HG03571 (cell line): Measurements from ENCODE around the gene PCDHA13.
"Not testable (repeated sequence)": the region's sequence is repeated elsewhere in the genome, so short reads cannot be mapped to it uniquely, and the experiment has no call there.

Experiments
- ATAC-seq: cut with Tn5 transposase; IDR thresholded peaks from one replicate; pipeline ENCODE4 v1.9.1; 2021; ENCODE audit not compliant: unreplicated experiment

PCDHA13 gene

GRCh38 chr5:140868721-140869554 lies 13.0 kb upstream of the PCDHA13 start, which contains the start of gene PCDHA11:
PCDHA11 (plus strand) TSS chr5:140868957; CDS start chr5:140869104, 147 bp downstream.
- no peak for ATAC-seq

- ATAC-seq: no peak
Measured at GRCh38 chr5:140869555-140869886, 12.4 kb upstream of the PCDHA13 start.

GRCh38 chr5:140870221-140871201 lies 11.4 kb upstream of the PCDHA13 start:
- no peak for ATAC-seq

DNA sequence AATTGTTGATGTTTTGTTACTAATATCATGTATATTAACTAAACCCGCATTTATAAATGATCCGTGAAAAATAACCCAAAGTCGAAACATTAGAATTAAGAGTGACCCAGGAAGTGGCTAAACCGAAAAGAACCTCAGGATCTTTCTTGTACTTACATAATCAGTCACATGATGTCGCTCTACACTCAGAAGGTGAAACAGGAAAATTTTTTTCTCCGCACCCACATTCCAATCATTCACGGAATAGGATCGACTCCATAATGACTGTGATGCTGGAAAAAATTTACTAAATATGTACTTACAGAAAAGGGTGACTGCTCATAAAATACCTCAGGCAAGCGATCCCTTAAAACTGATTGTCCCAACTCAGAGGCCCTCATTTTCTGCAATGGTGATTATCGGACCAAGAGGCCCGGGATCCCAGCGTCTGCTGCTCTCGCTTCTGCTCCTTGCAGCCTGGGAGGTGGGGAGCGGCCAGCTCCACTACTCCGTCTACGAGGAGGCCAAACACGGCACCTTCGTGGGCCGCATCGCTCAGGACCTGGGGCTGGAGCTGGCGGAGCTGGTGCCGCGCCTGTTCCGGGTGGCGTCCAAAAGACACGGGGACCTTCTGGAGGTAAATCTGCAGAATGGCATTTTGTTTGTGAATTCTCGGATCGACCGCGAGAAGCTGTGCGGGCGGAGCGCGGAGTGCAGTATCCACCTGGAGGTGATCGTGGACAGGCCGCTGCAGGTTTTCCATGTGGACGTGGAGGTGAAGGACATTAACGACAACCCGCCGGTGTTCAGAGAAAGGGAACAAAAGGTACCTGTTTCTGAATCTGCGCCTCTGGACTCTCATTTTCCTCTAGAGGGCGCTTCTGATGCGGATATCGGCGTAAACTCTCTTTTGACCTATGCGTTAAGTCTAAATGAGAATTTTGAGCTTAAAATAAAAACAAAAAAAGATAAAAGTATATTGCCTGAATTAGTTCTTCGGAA lies 6.5 kb upstream of the PCDHA13 start, which contains the start of gene PCDHA12:
Gene PCDHA12, plus strand, starts transcription at position 224 of the 981 bp plus-strand sequence. Its CDS starts 165 bp downstream, at position 389.
- no peak for ATAC-seq

DNA sequence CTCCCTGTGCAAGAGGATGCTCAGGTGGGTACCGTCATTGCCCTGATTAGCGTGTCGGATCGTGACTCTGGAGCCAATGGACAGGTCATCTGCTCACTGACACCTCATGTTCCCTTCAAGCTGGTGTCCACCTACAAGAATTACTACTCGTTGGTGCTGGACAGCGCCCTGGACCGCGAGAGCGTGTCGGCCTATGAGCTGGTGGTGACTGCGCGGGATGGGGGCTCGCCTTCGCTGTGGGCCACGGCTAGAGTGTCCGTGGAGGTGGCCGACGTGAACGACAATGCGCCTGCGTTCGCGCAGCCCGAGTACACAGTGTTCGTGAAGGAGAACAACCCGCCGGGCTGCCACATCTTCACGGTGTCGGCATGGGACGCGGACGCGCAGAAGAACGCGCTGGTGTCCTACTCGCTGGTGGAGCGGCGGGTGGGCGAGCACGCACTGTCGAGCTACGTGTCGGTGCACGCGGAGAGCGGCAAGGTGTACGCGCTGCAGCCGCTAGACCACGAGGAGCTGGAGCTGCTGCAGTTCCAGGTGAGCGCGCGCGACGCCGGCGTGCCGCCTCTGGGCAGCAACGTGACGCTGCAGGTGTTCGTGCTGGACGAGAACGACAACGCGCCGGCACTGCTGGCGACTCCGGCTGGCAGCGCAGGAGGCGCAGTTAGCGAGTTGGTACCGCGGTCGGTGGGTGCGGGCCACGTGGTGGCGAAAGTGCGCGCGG lies 5.2 kb upstream of the PCDHA13 start:
- ATAC-seq: not testable (repeated sequence)

- ATAC-seq: no peak
Measured at GRCh38 chr5:140877262-140877581, 4.7 kb upstream of the PCDHA13 start.

DNA sequence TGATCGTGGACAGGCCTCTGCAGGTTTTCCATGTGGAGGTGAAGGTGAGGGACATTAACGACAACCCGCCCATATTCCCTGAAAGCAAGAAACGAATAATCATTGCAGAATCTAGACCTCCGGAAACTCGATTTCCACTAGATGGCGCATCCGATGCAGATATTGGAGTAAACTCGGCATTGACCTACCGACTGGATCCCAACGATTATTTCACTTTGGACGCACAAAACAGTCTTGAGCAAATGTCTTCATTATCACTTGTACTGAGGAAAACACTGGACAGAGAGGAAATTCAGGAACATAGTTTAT lies 621 bp downstream of the PCDHA13 start:
- ATAC-seq: no peak

DNA sequence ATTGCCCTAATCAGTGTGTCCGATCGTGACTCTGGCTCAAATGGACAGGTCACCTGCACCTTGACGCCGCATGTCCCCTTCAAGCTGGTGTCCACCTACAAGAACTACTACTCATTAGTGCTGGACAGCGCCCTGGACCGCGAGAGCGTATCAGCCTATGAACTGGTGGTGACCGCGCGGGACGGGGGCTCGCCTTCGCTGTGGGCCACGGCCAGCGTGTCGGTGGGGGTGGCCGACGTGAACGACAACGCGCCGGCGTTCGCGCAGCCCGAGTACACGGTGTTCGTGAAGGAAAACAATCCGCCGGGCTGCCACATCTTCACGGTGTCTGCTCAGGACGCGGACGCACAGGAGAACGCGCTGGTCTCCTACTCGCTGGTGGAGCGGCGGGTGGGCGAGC lies 1.4 kb downstream of the PCDHA13 start:
- ATAC-seq: no peak

DNA sequence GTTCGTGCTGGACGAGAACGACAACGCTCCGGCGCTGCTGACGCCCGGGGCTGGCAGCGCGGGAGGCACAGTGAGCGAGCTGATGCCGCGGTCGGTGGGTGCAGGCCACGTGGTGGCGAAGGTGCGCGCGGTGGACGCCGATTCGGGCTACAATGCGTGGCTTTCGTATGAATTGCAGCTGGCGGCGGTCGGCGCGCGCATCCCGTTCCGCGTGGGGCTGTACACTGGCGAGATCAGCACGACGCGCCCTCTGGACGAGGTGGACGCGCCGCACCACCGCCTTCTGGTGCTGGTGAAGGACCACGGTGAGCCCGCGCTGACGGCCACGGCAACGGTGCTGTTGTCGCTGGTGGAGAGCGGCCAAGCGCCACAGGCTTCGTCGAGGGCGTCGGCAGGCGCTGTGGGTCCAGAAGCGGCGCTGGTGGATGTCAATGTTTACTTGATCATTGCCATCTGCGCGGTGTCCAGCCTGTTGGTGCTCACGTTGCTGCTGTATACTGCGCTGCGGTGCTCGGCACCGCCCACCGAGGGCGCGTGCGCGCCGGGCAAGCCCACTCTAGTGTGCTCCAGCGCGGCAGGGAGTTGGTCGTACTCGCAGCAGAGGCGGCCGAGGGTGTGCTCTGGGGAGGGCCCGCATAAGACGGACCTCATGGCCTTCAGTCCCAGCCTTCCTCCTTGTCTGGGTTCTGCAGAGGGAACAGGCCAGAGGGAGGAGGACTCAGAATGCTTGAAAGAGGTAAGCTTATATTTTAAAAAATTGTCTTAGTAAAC lies 2.2 kb downstream of the PCDHA13 start:
- ATAC-seq: no peak

GRCh38 chr5:140916325-140916724 lies 34.4 kb downstream of the PCDHA13 start:
- ATAC-seq: no peak

DNA sequence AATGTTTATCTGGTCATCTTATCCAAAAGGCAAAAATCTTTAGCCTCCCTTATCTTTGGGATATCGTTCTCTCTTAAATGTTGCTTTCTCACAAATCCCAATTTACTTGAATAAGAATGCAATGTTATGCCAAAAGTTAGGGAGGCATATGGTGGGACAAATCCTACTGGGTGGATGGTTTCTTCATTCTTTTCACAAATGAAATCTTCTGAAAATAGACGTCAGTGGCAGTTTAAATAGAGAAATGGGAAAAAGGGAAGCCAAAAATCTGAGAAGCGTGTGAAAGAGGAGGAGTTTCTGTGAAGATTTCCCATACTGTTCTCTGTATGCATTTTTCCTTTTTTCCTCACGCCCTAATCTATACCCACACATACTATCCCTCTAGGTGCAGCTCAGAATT lies 41.7 kb downstream of the PCDHA13 start:
- ATAC-seq: no peak

DNA sequence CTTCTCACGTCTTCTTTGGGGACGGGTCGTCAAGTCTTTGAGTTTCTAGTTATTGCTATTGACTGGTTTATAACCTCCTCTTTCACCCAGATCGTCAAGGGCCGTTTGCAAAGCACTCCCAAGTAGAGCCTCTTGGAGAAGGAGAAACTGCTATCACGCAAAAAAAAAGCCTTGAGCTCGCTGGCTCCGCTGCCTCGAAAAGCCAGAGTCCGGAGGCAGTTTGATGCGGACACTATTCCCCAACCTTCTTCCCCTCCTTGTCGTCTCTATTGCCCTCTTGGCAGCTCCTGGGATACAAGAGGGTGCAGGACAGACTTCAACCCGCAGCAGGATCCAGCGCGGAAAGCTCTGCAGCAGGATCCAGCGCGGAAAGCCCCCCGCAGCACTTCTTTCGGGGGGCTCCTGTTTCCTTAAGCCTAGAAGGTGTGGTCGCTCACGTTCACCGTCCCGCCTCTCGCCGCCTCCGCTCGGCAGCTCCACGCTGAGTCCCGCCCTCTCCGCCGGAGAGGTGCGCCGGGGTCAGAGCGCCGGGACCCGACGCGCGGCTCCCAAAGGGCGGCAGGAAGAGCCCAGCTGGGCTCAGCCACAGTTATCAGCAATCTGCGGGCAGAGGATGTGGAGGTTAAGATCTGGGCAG lies 44.0 kb downstream of the PCDHA13 start, which contains the start of gene PCDHAC1:
Gene PCDHAC1, plus strand, starts transcription at position 494 of the 637 bp plus-strand sequence. CDS start 594 bp downstream, outside the sequence.
- no peak for ATAC-seq

- no peak for ATAC-seq
Measured at GRCh38 chr5:140926443-140927227, 44.7 kb downstream of the PCDHA13 start.

DNA sequence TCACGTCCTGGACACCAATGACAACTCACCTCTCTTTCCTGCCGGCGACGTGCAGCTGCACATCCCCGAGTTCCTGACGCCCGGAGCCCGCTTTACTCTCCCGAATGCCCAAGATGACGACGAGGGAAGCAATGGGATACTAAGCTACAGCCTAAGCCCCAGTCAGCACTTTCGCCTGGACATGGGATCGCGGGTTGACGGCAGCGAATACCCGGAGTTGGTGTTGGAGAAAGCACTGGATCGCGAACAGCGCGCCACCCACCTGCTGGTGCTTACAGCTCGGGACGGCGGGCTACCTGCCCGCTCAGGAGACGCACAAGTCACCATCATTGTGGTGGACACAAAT lies 45.3 kb downstream of the PCDHA13 start:
- no peak for ATAC-seq
